MCF 10A (cell line): Measurements from ENCODE around the gene TRIM65. TPM values are rescaled to one million over a fixed set of nuclear protein-coding genes. Genes with fewer than 3 reads are reported as not detected.

ENCODE experiments used
- BruUV-seq: library from RNA; stranded (reverse); fragments of 400-500 nt; replicated peaks from 2 replicates; lab custom pipeline; 2021; lab: Mats Ljungman, UMichigan
- CTCF ChIA-PET: fragments of 300-600 bp; sonication (Branson Sonifier 250); formaldehyde crosslinking; extraction: SDS; loops from one replicate; lab custom pipeline; 2021; ENCODE audit warnings: antibody characterized with exemption, inconsistent platforms; lab: Yijun Ruan, JAX
- POLR2A ChIA-PET: fragments of 300-600, 350-650 bp; sonication (Branson Sonifier 250); formaldehyde crosslinking; extraction: SDS; loops from one replicate; lab custom pipeline; 2020; ENCODE audit warnings: antibody characterized with exemption, inconsistent platforms; lab: Yijun Ruan, JAX
- DNase-seq: peaks from one replicate; pipeline ENCODE4 v3.0.0-alpha.2; 2018; ENCODE audit not compliant: unreplicated experiment
- H3K27ac Mint-ChIP-seq: one replicate; pipeline ENCODE4 v1.8.0; 2022; ENCODE audit warnings: mild to moderate bottlenecking, low read depth, mixed read lengths; ENCODE audit not compliant: unreplicated experiment
- H3K27me3 Mint-ChIP-seq: one replicate; pipeline ENCODE4 v1.8.0; 2022; ENCODE audit warnings: mixed read lengths; ENCODE audit not compliant: insufficient read depth, unreplicated experiment
- H3K36me3 Mint-ChIP-seq: one replicate; pipeline ENCODE4 v1.8.0; 2022; ENCODE audit warnings: mild to moderate bottlenecking, moderate library complexity, mixed read lengths; ENCODE audit not compliant: insufficient read depth, unreplicated experiment
- H3K4me1 Mint-ChIP-seq: one replicate; pipeline ENCODE4 v1.8.0; 2022; ENCODE audit warnings: mixed read lengths; ENCODE audit not compliant: insufficient read depth, unreplicated experiment
- H3K4me3 Mint-ChIP-seq: one replicate; pipeline ENCODE4 v1.8.0; 2022; ENCODE audit warnings: mild to moderate bottlenecking, moderate library complexity, mixed read lengths; ENCODE audit not compliant: unreplicated experiment
- H3K9me3 Mint-ChIP-seq: one replicate; pipeline ENCODE4 v1.8.0; 2022; ENCODE audit warnings: mixed read lengths; ENCODE audit not compliant: unreplicated experiment
- CTCF ChIP-seq: fragments of 200-600 bp; IDR thresholded peaks from one replicate; pipeline ENCODE4 v1.8.0; 2022; ENCODE audit warnings: antibody characterized with exemption, mild to moderate bottlenecking; ENCODE audit not compliant: unreplicated experiment
- intact Hi-C: fragments of 100-400 bp; cut with micrococcal nuclease; formaldehyde crosslinking; loops from 2 replicates; pipeline ENCODE4 v1.14.1; 2022
- total RNA-seq: library from RNA; stranded (reverse); gene quantifications from 2 replicates; pipeline ENCODE4 v1.2.3, GENCODE V29; 2022

The TRIM65 gene
- total RNA-seq, 1 experiment from 2014 or later, result 15.9 TPM

- CTCF ChIA-PET, result interaction anchor here (0.6 to 1.3 kb wide), 4 partner anchors 14 to 410 kb away, joined by 3 to 5 read pairs (median 3); no protein-coding TSS in a partner anchor
- POLR2A ChIA-PET, result interaction anchor here (0.7 to 1.1 kb wide), 2 partner anchors 14 to 65 kb away, joined by 3 read pairs; no protein-coding TSS in a partner anchor
- H3K4me1 Mint-ChIP-seq, result no peaks in the 10 kb centered on the region
- no peak overlapping the region for H3K27ac Mint-ChIP-seq
- BruUV-seq, result no TSS peak
- no peaks in the 10 kb centered on the region for H3K27me3 Mint-ChIP-seq
- no peak for DNase-seq
- H3K9me3 Mint-ChIP-seq, result no peaks in the 10 kb centered on the region
- no peaks in the 10 kb centered on the region for H3K36me3 Mint-ChIP-seq
- intact Hi-C loops, result no loop called here
- H3K4me3 Mint-ChIP-seq, result no peak overlapping the region
- no peak for TF ChIP-seq CTCF
Observed at GRCh38 chr17:75933808-75934207, 37.1 kb upstream of the TRIM65 start.

- Mint-ChIP-seq H3K9me3 (no peaks in the 10 kb centered on the region), H3K4me1 (no peaks in the 10 kb centered on the region), H3K27ac (no peak overlapping the region), H3K27me3 (no peaks in the 10 kb centered on the region), H3K4me3 (no peak overlapping the region), H3K36me3 (no peaks in the 10 kb centered on the region)
- no peak for TF ChIP-seq CTCF
- DNase-seq, result no peak
- ChIA-PET CTCF (interaction anchor here (1.3 kb wide), 1 partner anchor 411 kb away, joined by 3 read pairs; no protein-coding TSS in a partner anchor), POLR2A (interaction anchor here (0.9 to 1.1 kb wide), 2 partner anchors 13 to 16 kb away, joined by 3 read pairs; no protein-coding TSS in a partner anchor)
- intact Hi-C loops, result no loop called here
- BruUV-seq, result no TSS peak
Observed at GRCh38 chr17:75932852-75933251, 36.1 kb upstream of the TRIM65 start.

- POLR2A ChIA-PET, result interaction anchor here (0.9 kb wide), 1 partner anchor 10 kb away, joined by 3 read pairs; the partner anchor contains the start of gene FBF1
Observed at GRCh38 chr17:75931062-75931461, 34.3 kb upstream of the TRIM65 start.

More at GRCh38 chr17:75931062-75931461, 34.3 kb upstream of the TRIM65 start:
- no peak for DNase-seq
- no peaks in the 10 kb centered on the region for H3K27me3 Mint-ChIP-seq
- CTCF ChIA-PET, result no interaction called here
- no TSS peak for BruUV-seq
- H3K4me1 Mint-ChIP-seq, result no peaks in the 10 kb centered on the region
- no peak for TF ChIP-seq CTCF
- H3K4me3 Mint-ChIP-seq, result no peak overlapping the region
- no peaks in the 10 kb centered on the region for H3K9me3 Mint-ChIP-seq
- H3K27ac Mint-ChIP-seq, result no peak overlapping the region
- intact Hi-C loops, result no loop called here
- H3K36me3 Mint-ChIP-seq, result no peaks in the 10 kb centered on the region
